GM10847 (cell line): ENCODE measurements around the gene WIPF1.

Experiments used
- POLR2A ChIP-seq: IDR thresholded peaks from 2 replicates; pipeline ENCODE4 v1.6.1; 2011; ENCODE audit not compliant: insufficient read length; ENCODE audit errors: extremely low read depth

WIPF1 gene, protein sequence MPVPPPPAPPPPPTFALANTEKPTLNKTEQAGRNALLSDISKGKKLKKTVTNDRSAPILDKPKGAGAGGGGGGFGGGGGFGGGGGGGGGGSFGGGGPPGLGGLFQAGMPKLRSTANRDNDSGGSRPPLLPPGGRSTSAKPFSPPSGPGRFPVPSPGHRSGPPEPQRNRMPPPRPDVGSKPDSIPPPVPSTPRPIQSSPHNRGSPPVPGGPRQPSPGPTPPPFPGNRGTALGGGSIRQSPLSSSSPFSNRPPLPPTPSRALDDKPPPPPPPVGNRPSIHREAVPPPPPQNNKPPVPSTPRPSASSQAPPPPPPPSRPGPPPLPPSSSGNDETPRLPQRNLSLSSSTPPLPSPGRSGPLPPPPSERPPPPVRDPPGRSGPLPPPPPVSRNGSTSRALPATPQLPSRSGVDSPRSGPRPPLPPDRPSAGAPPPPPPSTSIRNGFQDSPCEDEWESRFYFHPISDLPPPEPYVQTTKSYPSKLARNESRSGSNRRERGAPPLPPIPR

DNA sequence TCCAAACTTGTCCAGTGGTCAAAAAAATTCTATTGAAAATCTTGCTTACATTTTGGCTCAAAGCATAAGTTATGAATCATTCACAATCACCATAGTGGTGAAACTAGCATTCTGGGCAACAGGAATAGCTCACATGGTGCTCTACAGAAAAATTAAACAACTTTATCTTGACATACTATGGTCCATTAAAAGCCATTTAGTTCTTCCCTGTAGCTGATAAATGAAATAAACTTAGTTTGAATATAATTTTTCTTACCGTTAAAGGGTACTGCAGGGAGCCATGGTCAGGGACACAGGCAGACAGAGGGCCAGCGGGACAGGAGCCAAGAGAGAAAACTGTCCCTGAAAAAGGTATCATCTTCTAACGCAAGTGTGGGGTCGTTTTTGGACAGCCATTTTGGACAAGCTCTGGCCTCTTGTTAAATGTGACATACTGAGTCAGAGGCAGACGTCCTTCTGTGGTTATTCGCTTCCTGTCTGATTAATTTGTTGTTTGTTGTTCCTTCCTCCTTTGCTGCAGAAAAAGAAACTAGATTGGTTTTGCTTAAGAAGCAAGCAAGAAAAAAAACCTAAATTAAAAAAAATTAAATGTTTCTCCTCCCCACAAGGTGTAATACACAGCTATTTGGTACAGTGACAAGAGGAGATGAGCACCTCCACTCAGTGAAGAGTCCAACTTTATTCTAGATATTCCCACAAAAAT, at the start of gene WIPF1:
TSS of gene WIPF1 (minus strand) at position 460 of the 703 bp plus-strand sequence. CDS start 12,231 bp downstream, outside the sequence.
- TF ChIP-seq POLR2A = peak; percentile 29

DNA sequence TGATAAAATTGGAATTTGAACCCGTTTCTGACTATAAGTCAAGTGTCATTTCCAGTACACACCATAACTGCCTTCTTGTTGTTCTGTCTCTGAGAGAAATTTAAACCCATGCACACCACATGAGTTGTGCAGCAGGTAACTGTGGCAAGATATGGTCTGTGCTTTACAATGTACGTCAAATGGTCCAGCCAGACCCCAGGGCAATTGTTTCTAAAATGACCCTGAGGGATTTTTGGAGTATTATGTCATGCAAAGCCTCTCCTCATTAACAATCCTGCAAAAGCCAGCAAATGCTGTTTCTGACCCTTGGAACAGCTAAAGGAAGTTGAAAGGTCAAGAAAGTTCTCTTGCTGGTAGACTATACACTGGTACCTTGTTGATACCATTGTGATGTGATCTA, 47.7 kb upstream of the WIPF1 start:
- TF ChIP-seq POLR2A = no peak

DNA sequence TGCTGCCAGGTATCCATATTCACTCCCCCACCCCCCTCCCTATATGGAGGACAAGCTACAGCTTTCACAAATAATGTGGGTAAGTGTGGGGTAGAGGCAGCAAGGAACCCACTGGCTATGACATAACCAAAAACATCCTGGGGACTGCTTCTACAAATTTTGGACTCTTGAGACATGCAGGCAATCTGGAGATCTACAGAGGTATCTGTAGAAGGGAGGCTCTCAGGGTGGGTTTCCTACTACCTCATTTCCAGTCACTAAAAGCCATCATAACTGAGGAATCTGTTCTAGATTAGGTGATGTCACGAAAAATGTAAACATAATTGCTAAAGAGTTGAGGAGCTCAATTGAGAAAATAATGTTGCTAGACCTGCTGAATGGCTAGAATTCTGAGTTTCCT, 46.8 kb upstream of the WIPF1 start:
- no peak for TF ChIP-seq POLR2A

DNA sequence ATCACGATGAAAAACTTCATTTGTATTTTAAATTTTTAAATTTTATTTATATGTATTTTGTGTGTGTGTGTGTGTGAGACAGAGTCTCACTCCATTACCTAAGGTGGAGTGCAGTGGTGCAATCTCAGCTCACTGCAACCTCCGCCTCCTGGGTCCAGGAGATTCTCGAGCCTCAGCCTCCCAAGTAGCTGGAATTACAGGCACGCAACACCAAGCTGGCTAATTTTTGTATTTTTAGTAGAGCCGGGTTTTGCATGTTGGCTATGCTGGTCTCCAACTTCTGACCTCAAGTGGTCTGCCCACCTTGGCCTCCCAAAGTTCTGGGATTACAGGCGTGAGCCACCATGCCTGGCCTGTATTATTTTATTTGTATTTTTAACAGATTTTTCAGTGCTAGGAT, 45.8 kb upstream of the WIPF1 start:
- no peak for TF ChIP-seq POLR2A

DNA sequence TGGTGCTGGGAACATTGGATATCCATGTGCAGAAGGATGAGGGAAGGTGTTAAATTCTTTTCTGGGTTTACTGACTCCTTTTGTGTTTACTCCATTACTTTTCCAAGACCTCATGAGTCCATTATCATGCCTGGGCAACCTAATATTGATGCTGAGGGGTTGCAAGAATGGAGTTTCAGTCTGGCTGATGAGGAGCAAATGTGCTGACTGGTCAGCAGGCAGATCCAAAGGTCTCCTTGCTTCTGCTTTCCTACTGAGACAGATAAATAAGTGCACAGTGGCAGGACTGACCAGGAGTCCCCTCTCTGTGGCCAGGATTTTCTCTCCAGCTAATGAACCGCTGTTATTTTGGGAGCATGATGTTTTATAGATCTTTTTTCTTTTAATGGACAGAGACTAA, 43.6 kb upstream of the WIPF1 start:
- TF ChIP-seq POLR2A = no peak

DNA sequence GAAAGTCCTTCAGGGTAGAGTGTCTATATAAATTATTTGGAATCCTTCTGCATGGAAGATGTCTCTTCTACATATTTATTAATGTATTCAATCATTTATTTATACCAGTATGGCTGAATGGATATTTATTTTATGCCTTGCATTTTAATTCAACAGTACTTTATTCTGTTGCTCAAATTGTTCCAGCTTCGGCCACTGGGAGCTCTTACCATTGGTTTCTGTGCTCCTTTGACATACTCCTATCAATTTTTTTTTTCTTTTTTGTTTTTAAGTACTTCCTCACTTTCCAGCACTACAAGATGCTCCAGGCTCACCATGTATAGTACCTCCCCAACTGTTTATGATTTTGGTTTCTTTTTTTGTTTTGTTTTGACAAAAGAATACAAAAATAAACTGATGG, 39.4 kb upstream of the WIPF1 start:
- no peak for TF ChIP-seq POLR2A

DNA sequence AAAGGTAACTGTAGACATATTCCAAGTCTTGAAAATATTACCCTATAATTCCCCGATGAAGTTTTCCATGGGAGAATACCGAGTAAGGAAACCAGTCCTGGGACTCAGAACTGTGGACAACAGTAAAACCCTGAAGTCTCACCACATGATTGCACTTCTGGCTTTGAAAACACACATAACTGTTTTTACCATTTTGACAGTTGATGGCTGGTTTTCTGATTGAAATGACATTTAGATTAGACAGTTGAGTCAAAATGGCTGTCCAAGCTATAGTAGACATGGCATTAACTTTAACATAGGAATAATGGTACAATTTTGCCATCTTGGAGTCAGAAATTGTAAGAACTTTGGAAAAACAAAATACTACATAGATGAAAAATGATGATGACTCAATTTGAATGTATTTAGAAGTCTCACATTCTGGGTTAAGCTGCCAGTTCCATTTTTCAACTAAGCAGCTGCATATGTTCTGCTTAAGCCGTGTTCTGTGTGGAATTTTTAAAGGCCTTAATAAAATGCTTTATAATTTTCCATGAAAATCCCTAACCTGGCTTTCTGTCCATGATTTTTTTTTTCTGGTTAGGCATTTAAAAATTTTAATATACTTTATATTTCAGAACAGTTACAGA, 38.3 kb upstream of the WIPF1 start:
- no peak for TF ChIP-seq POLR2A

DNA sequence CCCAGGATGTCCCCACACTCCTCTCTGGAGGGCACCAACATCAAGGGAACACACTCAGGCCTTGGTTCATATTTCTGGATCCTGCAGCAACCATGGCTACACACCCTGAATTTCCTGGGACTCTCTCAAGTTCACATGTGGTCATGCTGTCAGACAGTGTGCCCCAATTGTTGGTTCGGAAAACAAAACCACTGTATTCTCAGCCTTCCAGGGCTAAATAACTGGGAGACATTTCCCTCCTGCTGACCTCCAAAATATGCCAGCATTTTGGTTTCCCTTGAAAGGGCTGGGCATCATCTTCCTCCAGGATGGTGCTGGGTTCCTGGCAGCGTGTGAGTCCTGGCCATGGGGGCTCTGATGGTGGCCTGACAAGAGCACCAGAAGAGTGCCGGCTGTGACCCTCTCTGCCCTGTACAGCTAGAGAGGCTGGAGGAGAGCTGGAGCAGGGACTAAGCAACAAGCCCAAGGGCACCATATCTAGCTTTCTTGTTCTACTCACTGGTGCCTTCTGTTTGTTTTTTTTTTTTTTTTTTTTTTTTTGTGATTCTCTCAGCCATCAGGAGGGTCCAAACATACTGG, 37.5 kb upstream of the WIPF1 start:
- TF ChIP-seq POLR2A = no peak

DNA sequence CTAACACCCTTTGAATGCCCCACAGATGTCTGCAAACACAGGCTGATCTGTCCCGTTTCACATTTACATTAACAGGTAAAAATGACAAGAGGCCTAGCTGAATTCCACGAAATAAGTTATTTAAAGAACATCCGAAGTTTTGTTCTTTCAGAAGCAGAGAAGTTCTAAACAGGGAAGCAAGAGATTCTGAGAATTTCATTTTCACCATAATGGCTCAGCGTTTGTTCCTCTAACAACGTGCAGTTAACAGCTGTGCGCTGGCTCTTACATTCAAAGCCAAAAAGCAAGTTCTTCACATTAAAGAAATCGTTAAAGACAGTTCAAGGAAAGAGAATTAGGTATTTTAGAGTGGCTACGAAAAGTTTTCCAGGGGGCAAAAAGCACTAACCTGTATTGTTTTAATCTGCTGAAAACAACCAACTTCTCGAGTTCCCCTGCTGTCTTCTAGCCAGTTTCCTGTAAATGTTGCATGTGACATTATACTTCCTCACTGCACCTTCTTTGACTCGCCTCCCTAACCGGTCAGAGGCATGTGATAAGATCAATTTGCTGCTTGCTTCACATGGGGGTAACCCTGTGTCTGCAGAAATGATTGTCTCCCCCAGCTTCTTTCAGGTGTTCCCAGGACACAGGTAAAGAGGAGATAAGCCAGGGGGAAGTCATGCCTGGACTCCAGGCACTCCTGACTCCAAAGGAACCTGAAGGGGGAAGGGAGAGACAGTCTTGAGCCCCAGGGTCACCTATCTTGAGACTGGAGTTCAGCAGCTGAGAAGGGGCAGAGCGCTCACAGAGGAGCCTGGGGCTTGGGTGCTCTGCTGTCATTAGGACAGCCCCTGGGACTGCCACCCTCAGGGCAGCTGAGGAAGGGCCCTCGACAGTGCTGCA, 36.8 kb upstream of the WIPF1 start:
- no peak for TF ChIP-seq POLR2A

DNA sequence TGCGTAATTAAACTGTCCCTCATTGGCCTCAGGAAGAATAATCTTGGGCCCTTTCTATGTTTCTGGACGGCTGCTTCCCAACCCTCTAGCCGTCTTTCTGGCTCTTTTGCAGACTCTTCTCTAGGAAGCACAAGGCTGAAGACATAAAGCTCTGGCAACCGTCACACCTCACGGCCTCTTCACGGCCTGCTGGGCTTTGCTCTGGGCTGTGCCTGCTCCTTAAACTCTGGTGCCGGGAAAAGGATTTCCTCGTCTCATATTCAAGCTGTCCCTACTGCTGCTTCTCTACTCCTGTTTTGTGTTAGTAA, 36.0 kb upstream of the WIPF1 start:
- TF ChIP-seq POLR2A = no peak

DNA sequence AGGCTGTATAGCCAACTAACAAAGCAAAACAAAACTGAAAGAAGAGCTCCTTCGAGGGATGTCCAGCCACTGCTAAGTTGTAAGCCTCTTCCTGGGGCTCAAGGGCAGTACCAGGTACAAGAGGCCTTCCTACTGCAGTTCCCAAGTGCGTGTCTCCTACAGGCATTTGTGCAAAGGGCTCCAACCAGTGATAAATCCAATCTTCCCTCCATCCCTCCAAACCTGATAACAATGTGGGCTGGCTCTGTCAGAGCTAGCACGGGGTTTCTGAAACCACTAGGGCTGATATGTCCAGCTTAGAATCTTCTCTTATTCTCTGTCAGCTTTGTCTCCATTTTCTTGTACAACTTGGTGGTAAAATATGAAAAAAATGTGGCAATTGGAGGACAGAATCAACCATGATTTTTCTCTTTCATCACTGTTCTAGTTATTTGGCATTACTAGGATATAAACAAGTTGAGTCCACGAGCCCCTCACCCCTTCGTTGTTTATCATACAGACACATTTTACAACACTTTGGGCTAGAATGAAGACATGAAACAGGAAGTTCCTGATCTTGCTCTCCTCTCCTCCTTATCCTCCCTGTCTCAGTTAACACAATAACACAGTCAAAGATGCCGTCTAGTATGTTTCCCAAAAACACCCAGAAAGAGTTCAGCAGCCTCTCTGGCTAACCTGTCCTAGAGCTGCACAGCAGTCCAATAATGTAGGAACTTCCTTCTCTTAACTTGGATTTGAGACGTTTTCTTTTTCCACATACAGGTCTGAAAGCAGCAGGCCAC, 35.4 kb upstream of the WIPF1 start:
- no peak for TF ChIP-seq POLR2A

DNA sequence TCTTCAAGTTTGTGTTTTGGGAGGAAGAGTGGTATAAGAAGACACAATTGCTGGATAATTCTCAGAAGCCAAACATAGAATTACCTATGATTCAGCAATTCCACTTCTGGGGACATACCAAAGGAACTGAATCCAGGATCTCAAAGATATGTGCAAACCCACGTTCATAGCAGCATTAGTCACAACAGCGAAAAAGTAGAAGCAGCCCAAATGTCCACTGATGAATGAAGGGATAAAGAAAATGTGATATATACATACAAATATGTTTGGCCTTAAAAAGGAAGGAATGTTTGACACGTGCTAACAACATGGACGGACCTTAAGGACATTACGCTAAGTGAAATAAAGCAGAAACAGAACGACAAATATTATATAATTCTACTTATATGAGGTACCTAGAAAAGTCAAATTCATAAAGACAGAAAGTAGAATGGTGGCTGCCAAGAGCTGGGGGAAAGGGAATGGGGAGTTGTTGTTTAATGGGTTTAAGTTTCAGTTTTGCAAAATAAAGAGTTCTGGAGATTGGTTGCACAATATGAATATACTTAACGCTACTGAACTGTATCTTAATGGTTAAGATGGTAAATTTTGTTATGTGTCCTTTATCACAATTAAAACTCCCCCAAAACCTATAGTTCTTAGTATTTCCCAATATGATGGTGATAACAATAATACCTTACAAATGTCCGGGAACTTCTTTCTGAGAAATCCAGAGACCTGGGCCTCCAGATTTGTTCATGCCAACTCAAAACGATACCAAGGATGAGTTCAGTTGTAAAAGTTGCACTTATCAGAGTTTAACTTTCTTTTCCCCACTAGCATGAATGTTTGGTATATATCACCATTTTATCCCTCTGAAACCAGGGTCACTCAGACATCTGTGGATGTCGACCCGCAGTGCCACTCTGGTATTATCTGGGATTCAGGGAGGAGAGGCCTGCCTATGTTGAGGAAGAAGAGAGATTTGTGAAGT, 33.7 kb upstream of the WIPF1 start:
- TF ChIP-seq POLR2A = no peak

DNA sequence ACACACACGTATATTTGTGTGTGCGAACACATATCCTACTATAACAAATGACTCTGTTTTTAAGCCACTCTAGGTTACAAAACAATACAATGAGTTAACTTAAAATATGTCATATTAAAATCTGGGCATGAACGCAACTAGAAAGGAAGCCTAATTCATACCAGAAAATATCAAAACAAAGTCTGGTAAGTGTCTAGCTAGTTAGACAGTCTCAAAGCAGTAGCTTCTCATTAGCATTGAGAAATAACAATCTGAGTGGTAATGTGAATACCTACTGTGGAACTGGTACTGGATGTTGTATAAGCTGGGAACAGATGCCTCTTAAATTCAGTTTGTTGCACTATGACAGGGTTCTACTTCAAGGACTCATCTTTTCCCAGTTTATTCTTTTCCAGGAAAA, 32.5 kb upstream of the WIPF1 start:
- no peak for TF ChIP-seq POLR2A
